ENCODE data around the gene GALNT16. TPM values are rescaled to one million over a fixed set of nuclear protein-coding genes. Genes with fewer than 3 reads are reported as not detected.

The GALNT16 gene
- polyA plus RNA-seq, 1 donor (not counting 4 experiments of a cell fraction or from before 2014, with no cell fraction given) = not detected

DNA sequence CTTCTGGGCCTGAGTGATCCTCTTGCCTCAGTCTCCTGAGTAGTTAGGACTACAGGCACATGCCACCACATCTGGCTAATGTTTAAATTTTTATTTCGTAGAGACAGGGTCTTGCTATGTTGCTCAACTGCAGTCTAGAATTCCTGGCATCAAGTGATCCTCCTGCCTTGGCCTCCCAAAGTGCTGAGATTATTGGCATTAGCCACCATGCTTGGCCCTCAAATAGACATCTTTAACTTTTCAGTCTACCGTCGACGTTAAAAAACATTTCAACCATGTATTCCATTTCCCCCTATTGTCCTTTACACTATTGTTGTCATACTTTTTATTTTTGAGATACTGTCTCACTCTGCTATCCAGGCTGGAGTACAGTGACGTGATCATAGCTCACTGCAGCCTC, 115.8 kb downstream of the GALNT16 start:
- Histone ChIP-seq H3K4me1 (ENCODE audit: control insufficient read depth, extremely low read depth, insufficient read depth, low read length) (no peaks in the 10 kb centered on the region), H3K27me3 (ENCODE audit: control insufficient read depth, extremely low read depth, insufficient read depth, low read length) (no peaks in the 10 kb centered on the region), H3K9ac (ENCODE audit: control insufficient read depth, extremely low read depth, insufficient read depth, low read length) (no peak overlapping the region), H3K79me2 (ENCODE audit: control insufficient read depth, insufficient read depth, low read length) (peaks cover 2% of the 10 kb centered on the region), H3K4me3 (ENCODE audit: control insufficient read depth in 2 of 3, extremely low read depth in 1 of 3, insufficient read depth in 2 of 3, low read depth in 1 of 3, low read length in 3 of 3) (no peak overlapping the region), H4K20me1 (ENCODE audit: control insufficient read depth, extremely low read depth, insufficient read depth, low read length) (peaks cover 3% of the 10 kb centered on the region), H3K36me3 (ENCODE audit: control insufficient read depth in 2 of 2, extremely low read depth in 1 of 2, insufficient read depth in 2 of 2, low read length in 2 of 2) (peaks cover 4 to 15% of the 10 kb centered on the region in 2 experiments), H3K9me1 (ENCODE audit: control insufficient read depth, extremely low read depth, insufficient read depth, low read length) (no peaks in the 10 kb centered on the region), H3K9me3 (ENCODE audit: control insufficient read depth, low read depth, low read length) (no peaks in the 10 kb centered on the region), H3K4me2 (ENCODE audit: control insufficient read depth, extremely low read depth, insufficient read depth, low read depth, low read length) (no peak overlapping the region), H2AFZ (ENCODE audit: control insufficient read depth, low read length) (no peak overlapping the region), H3K27ac (ENCODE audit: control insufficient read depth, insufficient read depth, low read length) (no peak overlapping the region)
- TF ChIP-seq EZH2 (IDR thresholded peaks at IDR 0.05; ENCODE audit: low read length) = no peak
- TF ChIP-seq, protein P1, sequence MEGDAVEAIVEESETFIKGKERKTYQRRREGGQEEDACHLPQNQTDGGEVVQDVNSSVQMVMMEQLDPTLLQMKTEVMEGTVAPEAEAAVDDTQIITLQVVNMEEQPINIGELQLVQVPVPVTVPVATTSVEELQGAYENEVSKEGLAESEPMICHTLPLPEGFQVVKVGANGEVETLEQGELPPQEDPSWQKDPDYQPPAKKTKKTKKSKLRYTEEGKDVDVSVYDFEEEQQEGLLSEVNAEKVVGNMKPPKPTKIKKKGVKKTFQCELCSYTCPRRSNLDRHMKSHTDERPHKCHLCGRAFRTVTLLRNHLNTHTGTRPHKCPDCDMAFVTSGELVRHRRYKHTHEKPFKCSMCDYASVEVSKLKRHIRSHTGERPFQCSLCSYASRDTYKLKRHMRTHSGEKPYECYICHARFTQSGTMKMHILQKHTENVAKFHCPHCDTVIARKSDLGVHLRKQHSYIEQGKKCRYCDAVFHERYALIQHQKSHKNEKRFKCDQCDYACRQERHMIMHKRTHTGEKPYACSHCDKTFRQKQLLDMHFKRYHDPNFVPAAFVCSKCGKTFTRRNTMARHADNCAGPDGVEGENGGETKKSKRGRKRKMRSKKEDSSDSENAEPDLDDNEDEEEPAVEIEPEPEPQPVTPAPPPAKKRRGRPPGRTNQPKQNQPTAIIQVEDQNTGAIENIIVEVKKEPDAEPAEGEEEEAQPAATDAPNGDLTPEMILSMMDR (optimal IDR thresholded peaks at IDR 0.05 in 1 of 3, IDR thresholded peaks at IDR 0.05 in 1 of 3, conservative IDR thresholded peaks at IDR 0.05 in 1 of 3; ENCODE audit: extremely low read depth in 1 of 3, insufficient read depth in 2 of 3, low read length in 3 of 3) = no peak
- no peak for FAIRE-seq
- no peak for DNase-seq (ENCODE audit: low read depth, low spot score)
- dilution Hi-C loops (cut with MboI; ENCODE audit: extremely low pct_ligation_motif_present, low sequenced_read_pairs) = no loop called here

DNA sequence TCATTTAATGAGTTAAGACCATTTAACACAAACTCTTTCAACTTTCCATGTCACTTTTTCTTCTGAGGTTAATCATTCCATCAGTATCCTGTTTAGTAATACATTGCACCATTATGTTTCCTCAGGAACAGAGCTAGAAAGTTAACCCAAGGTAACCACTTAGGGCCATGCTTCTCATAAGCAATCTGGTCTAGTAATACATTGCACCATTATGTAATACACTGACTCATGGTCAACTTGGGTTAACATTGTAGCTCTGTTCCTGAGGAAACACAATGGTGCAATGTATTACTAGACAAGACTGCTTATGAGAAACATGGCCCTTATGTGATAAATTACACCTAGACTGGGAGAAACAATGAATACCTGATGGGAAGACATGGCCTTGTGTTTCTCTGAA, 116.5 kb downstream of the GALNT16 start:
- DNase-seq (ENCODE audit: low read depth, low spot score) = no peak

DNA sequence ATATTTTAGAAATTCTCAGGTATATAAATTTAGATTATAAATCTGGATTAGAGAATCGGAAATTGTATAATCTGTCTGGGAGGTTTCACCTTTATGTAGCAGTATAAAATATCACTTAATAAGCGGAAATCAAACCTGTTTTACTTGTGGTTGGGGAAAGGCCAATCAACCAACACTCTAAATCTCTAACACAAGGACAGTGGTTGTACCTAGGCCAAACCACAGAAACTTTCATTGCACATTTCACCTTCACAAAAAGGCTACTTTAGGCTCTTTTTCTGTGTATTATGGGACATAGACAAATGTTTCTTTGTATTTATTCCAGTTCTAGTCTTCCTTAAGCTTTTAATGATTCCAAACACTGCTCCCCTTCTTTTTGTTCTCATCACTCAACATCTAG, 118.3 kb downstream of the GALNT16 start:
- Histone ChIP-seq H3K4me1 (ENCODE audit: control insufficient read depth, extremely low read depth, insufficient read depth, low read length) (no peaks in the 10 kb centered on the region), H3K79me2 (ENCODE audit: control insufficient read depth, insufficient read depth, low read length) (peaks cover 18% of the 10 kb centered on the region), H3K27me3 (ENCODE audit: control insufficient read depth, extremely low read depth, insufficient read depth, low read length) (no peaks in the 10 kb centered on the region), H3K27ac (ENCODE audit: control insufficient read depth, insufficient read depth, low read length) (no peak overlapping the region), H2AFZ (ENCODE audit: control insufficient read depth, low read length) (no peak overlapping the region), H3K4me2 (ENCODE audit: control insufficient read depth, extremely low read depth, insufficient read depth, low read depth, low read length) (no peak overlapping the region), H4K20me1 (ENCODE audit: control insufficient read depth, extremely low read depth, insufficient read depth, low read length) (peaks cover 3% of the 10 kb centered on the region), H3K4me3 (ENCODE audit: control insufficient read depth in 2 of 3, extremely low read depth in 1 of 3, insufficient read depth in 2 of 3, low read depth in 1 of 3, low read length in 3 of 3) (no peak overlapping the region), H3K9ac (ENCODE audit: control insufficient read depth, extremely low read depth, insufficient read depth, low read length) (no peak overlapping the region), H3K9me1 (ENCODE audit: control insufficient read depth, extremely low read depth, insufficient read depth, low read length) (no peaks in the 10 kb centered on the region), H3K9me3 (ENCODE audit: control insufficient read depth, low read depth, low read length) (no peaks in the 10 kb centered on the region), H3K36me3 (ENCODE audit: control insufficient read depth in 2 of 2, extremely low read depth in 1 of 2, insufficient read depth in 2 of 2, low read length in 2 of 2) (peaks cover 7 to 15% of the 10 kb centered on the region in 2 experiments)
- DNase-seq (ENCODE audit: low read depth, low spot score) (no peak), FAIRE-seq (no peak)
- TF ChIP-seq, protein P1 (optimal IDR thresholded peaks at IDR 0.05 in 1 of 3, IDR thresholded peaks at IDR 0.05 in 1 of 3, conservative IDR thresholded peaks at IDR 0.05 in 1 of 3; ENCODE audit: extremely low read depth in 1 of 3, insufficient read depth in 2 of 3, low read length in 3 of 3) = no peak
- TF ChIP-seq EZH2 (IDR thresholded peaks at IDR 0.05; ENCODE audit: low read length) = no peak
- dilution Hi-C loops (cut with MboI; ENCODE audit: extremely low pct_ligation_motif_present, low sequenced_read_pairs) = no loop called here

More for the DNA sequence above, 116.5 kb downstream of the GALNT16 start:
- Histone ChIP-seq H3K9me3 (ENCODE audit: control insufficient read depth, low read depth, low read length) (no peaks in the 10 kb centered on the region), H3K27ac (ENCODE audit: control insufficient read depth, insufficient read depth, low read length) (no peak overlapping the region), H3K79me2 (ENCODE audit: control insufficient read depth, insufficient read depth, low read length) (peaks cover 4% of the 10 kb centered on the region), H3K36me3 (ENCODE audit: control insufficient read depth in 2 of 2, extremely low read depth in 1 of 2, insufficient read depth in 2 of 2, low read length in 2 of 2) (peaks cover 4 to 15% of the 10 kb centered on the region in 2 experiments), H3K9me1 (ENCODE audit: control insufficient read depth, extremely low read depth, insufficient read depth, low read length) (no peaks in the 10 kb centered on the region), H3K9ac (ENCODE audit: control insufficient read depth, extremely low read depth, insufficient read depth, low read length) (no peak overlapping the region), H4K20me1 (ENCODE audit: control insufficient read depth, extremely low read depth, insufficient read depth, low read length) (peaks cover 3% of the 10 kb centered on the region), H3K4me3 (ENCODE audit: control insufficient read depth in 2 of 3, extremely low read depth in 1 of 3, insufficient read depth in 2 of 3, low read depth in 1 of 3, low read length in 3 of 3) (no peak overlapping the region), H3K4me1 (ENCODE audit: control insufficient read depth, extremely low read depth, insufficient read depth, low read length) (no peaks in the 10 kb centered on the region), H2AFZ (ENCODE audit: control insufficient read depth, low read length) (no peak overlapping the region), H3K4me2 (ENCODE audit: control insufficient read depth, extremely low read depth, insufficient read depth, low read depth, low read length) (no peak overlapping the region), H3K27me3 (ENCODE audit: control insufficient read depth, extremely low read depth, insufficient read depth, low read length) (no peaks in the 10 kb centered on the region)
- FAIRE-seq = no peak
- TF ChIP-seq EZH2 (IDR thresholded peaks at IDR 0.05; ENCODE audit: low read length) = no peak
- dilution Hi-C loops (cut with MboI; ENCODE audit: extremely low pct_ligation_motif_present, low sequenced_read_pairs) = no loop called here
